CD4-positive, alpha-beta memory T cell (primary cell): ENCODE data around the gene LSS. TPM values are rescaled to one million over a fixed set of nuclear protein-coding genes. Genes with fewer than 3 reads are reported as not detected.

ENCODE experiments used
- CTCF ChIA-PET: fragments of 350-600 bp; sonication (Branson Sonifier 250); formaldehyde crosslinking; loops from one replicate; lab custom pipeline; 2021; ENCODE audit warnings: inconsistent platforms; ENCODE audit not compliant: partially characterized antibody; lab: Charles Lee
- POLR2A ChIA-PET: fragments of 350-600 bp; sonication (Branson Sonifier 250); formaldehyde crosslinking; loops from one replicate; lab custom pipeline; 2021; ENCODE audit not compliant: partially characterized antibody; lab: Charles Lee
- DNase-seq, 5 donors: peaks; one replicate each; pipeline versions ENCODE4 v3.0.0 to v3.0.0-alpha.2; 2020 to 2022; ENCODE audit warnings: mixed read lengths in 1 of 5
- H3K27ac ChIP-seq: one replicate; pipeline ENCODE4 v1.7.0; 2013; ENCODE audit warnings: low read depth, low read length
- H3K27me3 ChIP-seq: 2 replicates; pipeline ENCODE4 v1.7.0; 2013; ENCODE audit warnings: mild to moderate bottlenecking, low read length, moderate library complexity; ENCODE audit not compliant: insufficient read depth
- H3K36me3 ChIP-seq: 2 replicates; pipeline ENCODE4 v1.7.0; 2013; ENCODE audit warnings: mild to moderate bottlenecking, low read length, moderate library complexity; ENCODE audit not compliant: insufficient read depth
- H3K4me1 ChIP-seq: 2 replicates; pipeline ENCODE4 v1.7.0; 2013; ENCODE audit warnings: mild to moderate bottlenecking, low read length, moderate library complexity; ENCODE audit not compliant: insufficient read depth
- H3K4me3 ChIP-seq, 2 donors: one replicate each; pipeline ENCODE4 v1.7.0; 2013; ENCODE audit warnings: low read length in 2 of 2, mild to moderate bottlenecking in 1 of 2
- H3K9me3 ChIP-seq, 2 donors: one replicate each; pipeline ENCODE4 v1.7.0; 2013; ENCODE audit warnings: low read length in 2 of 2, control low read depth in 1 of 2; ENCODE audit not compliant: control insufficient read depth in 1 of 2
- H3K27ac Mint-ChIP-seq, 7 donors: one replicate each; pipeline ENCODE4 v1.8.0; 2020 to 2021; ENCODE audit warnings: mixed read lengths in 7 of 7, mild to moderate bottlenecking in 6 of 7, inconsistent platforms in 3 of 7, moderate library complexity in 3 of 7
- H3K27me3 Mint-ChIP-seq, 2 donors: one replicate each; pipeline ENCODE4 v1.8.0; 2020 to 2021; ENCODE audit warnings: mixed read lengths in 2 of 2
- H3K36me3 Mint-ChIP-seq, 2 donors: one replicate each; pipeline ENCODE4 v1.8.0; 2020 to 2021; ENCODE audit warnings: mixed read lengths in 2 of 2, inconsistent platforms in 1 of 2, mild to moderate bottlenecking in 1 of 2
- H3K4me1 Mint-ChIP-seq, 4 donors: one replicate each; pipeline ENCODE4 v1.8.0; 2020 to 2021; ENCODE audit warnings: mixed read lengths in 4 of 4, mild to moderate bottlenecking in 1 of 4
- H3K4me3 Mint-ChIP-seq, 8 donors: one replicate each; pipeline ENCODE4 v1.8.0; 2020 to 2021; ENCODE audit warnings: mixed read lengths in 8 of 8, mild to moderate bottlenecking in 7 of 8, moderate library complexity in 6 of 8, inconsistent platforms in 3 of 8
- H3K9me3 Mint-ChIP-seq, 8 donors: one replicate each; pipeline ENCODE4 v1.8.0; 2020 to 2021; ENCODE audit warnings: mixed read lengths in 8 of 8, mild to moderate bottlenecking in 5 of 8, inconsistent platforms in 3 of 8, moderate library complexity in 1 of 8
- intact Hi-C: fragments of 100-400 bp; cut with micrococcal nuclease; formaldehyde crosslinking; loops from one replicate; pipeline ENCODE4 v1.15.1; 2023
- polyA plus RNA-seq, 2 donors: library from polyadenylated mRNA; unstranded; fragments of 300-500 nt; fragmentation: Illumina TruSeq; gene quantifications; one replicate each; pipeline ENCODE4 v1.2.3, GENCODE V29; 2021
- total RNA-seq, 2 experiments: library from RNA; stranded (reverse); gene quantifications; one replicate each; pipeline ENCODE4 v1.2.3, GENCODE V29; 2021

Gene LSS
- total and polyA plus RNA-seq, 4 experiments from 2014 or later, result 15.3 to 54.5 (median 35.1) TPM

DNA sequence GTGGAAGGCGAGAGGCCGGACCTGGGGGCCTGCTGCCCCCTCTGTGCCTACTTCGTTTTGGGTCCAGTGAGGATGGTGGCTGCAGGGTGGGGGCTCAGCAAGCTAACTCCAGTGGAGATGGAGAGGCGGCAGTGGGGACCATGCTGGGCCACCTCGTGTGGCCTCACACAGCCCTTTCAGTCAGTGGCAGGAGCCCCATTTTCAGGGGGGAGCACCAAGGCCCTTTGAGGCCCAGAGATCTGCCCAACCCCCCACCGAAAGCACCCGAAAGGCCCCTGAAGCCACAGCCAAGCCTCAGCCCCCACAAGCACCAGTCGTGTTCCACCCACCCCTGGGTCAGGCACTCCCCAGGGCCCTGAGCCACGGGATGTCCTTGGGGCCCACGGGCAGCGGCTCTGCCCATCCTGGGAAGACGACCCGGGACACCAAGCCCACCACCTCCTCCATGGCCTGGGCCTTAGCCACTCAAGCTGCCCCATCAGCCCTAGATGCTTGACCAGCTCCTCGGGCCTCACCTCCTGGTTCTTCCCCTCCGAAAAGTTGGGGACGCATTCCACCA, 73.5 kb downstream of the LSS start:
- Mint-ChIP-seq H3K36me3 (no peaks in the 10 kb centered on the region), H3K4me3 (no peak overlapping the region), H3K27ac (no peak overlapping the region), H3K27me3 (no peaks in the 10 kb centered on the region), H3K9me3 (peaks cover 0 to 2% (median 0%) of the 10 kb centered on the region in 8 donors), H3K4me1 (peaks cover 0 to 4% (median 0%) of the 10 kb centered on the region in 4 donors)
- H3K27ac ChIP-seq, result no peak overlapping the region
- intact Hi-C loops, result no loop called here
- no peak overlapping the region for H3K4me3 ChIP-seq
- DNase-seq, result no peak
- peaks cover 5% of the 10 kb centered on the region for H3K4me1 ChIP-seq
- ChIA-PET POLR2A (no interaction called here), CTCF (interaction anchor here (3.3 kb wide), 1 partner anchor 12 kb away, joined by 19 read pairs; no protein-coding TSS in a partner anchor)
- H3K27me3 ChIP-seq, result no peaks in the 10 kb centered on the region
- H3K9me3 ChIP-seq, result no peaks in the 10 kb centered on the region
- H3K36me3 ChIP-seq, result no peaks in the 10 kb centered on the region

DNA sequence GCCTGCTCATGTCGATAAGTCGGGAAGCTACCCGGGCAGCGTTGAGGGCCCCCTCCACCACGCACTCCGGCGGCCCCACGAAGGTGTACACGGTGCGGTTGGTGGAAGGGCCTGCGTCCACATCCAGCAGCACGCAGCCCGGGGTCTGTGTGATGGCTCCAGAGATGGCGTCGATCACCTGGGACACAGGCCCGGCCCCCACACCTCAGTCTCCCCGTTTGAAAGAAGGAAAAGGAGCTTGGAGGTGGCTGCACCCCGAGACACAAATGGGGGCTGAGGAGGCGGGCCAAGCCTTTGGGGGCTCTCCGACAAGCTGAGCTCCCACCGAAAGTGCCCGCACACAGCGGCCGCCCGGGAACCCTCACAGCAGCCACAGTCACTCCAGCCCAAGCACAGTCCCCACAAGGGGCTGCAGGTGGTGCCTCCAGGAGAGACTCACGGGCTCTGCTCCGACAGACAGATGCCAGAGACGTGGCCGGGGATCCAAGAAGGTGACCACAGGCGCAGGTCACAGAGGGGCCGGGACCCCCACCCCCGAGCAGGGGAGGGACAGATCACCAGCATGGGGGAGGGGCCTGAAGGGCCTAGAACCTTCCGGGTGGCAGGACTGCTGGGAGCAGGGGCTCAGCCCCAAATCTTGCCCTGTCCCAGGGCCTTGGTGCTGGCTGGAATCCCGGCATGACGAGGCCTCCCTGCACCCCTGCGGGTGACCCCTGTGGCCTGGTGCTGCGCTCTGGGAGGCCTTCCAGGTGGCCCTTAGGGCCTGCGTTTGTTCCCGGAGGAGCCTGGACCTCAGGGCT, 74.2 kb downstream of the LSS start:
- ChIA-PET POLR2A (no interaction called here), CTCF (interaction anchor here (3.3 kb wide), 1 partner anchor 11 kb away, joined by 19 read pairs; no protein-coding TSS in a partner anchor)
- Mint-ChIP-seq H3K27me3 (no peaks in the 10 kb centered on the region), H3K36me3 (no peaks in the 10 kb centered on the region), H3K4me3 (no peak overlapping the region), H3K9me3 (peaks cover 0 to 2% (median 0%) of the 10 kb centered on the region in 8 donors), H3K4me1 (peaks cover 0 to 4% (median 0%) of the 10 kb centered on the region in 4 donors), H3K27ac (no peak overlapping the region)
- H3K4me1 ChIP-seq, result peaks cover 5% of the 10 kb centered on the region
- no peak overlapping the region for H3K27ac ChIP-seq
- no peaks in the 10 kb centered on the region for H3K36me3 ChIP-seq
- no peak for DNase-seq
- no peak overlapping the region for H3K4me3 ChIP-seq
- H3K27me3 ChIP-seq, result no peaks in the 10 kb centered on the region
- intact Hi-C loops, result no loop called here
- no peaks in the 10 kb centered on the region for H3K9me3 ChIP-seq

- POLR2A ChIA-PET, result interaction anchor here (1.0 kb wide), 1 partner anchor 10 kb away, joined by 5 read pairs; no protein-coding TSS in a partner anchor
- no peak overlapping the region for H3K27ac ChIP-seq
- peaks cover 0 to 4% (median 0%) of the 10 kb centered on the region in 4 donors for H3K4me1 Mint-ChIP-seq
- H3K4me3 Mint-ChIP-seq, result no peak overlapping the region
- H3K36me3 ChIP-seq, result no peaks in the 10 kb centered on the region
- H3K4me3 ChIP-seq, result no peak overlapping the region
- H3K27me3 ChIP-seq, result no peaks in the 10 kb centered on the region
- intact Hi-C loops, result no loop called here
- peak; percentile 12 to 50 (median 26) for DNase-seq
- peaks cover 0 to 2% (median 0%) of the 10 kb centered on the region in 8 donors for H3K9me3 Mint-ChIP-seq
- H3K27ac Mint-ChIP-seq, result no peak overlapping the region
- no peaks in the 10 kb centered on the region for H3K27me3 Mint-ChIP-seq
- CTCF ChIA-PET, result interaction anchor here (1.2 to 3.3 kb wide), 4 partner anchors 10 to 131 kb away, joined by 3 to 19 read pairs (median 4); partner anchors contain the start of gene MCM3AP
- no peaks in the 10 kb centered on the region for H3K36me3 Mint-ChIP-seq
- peaks cover 5% of the 10 kb centered on the region for H3K4me1 ChIP-seq
- H3K9me3 ChIP-seq, result no peaks in the 10 kb centered on the region
Observed at GRCh38 chr21:46153247-46154154, 75.1 kb downstream of the LSS start.

DNA sequence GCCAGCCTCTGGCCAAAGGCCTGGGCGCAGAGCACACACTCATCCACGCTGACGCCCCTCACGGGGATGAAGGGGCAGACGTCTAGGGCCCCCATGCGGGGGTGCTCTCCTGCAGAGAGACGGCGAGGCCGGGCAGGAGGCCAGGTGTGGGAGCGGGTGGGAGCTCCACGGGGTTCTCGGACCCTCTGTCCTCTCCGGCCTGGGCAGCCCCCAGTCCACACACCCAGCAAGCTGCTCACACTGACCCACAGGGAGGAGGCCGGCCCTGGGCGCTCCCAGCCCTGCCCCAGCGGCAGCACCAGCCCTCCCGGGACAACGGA, 75.7 kb downstream of the LSS start:
- Histone ChIP-seq H3K4me3 (no peak overlapping the region), H3K27ac (no peak overlapping the region), H3K27me3 (no peaks in the 10 kb centered on the region), H3K9me3 (no peaks in the 10 kb centered on the region), H3K36me3 (no peaks in the 10 kb centered on the region), H3K4me1 (peaks cover 5% of the 10 kb centered on the region)
- CTCF ChIA-PET, result interaction anchor here (1.2 to 3.3 kb wide), 4 partner anchors 10 to 132 kb away, joined by 3 to 19 read pairs (median 4); partner anchors contain the start of gene MCM3AP
- peaks cover 0 to 2% (median 0%) of the 10 kb centered on the region in 8 donors for H3K9me3 Mint-ChIP-seq
- H3K4me1 Mint-ChIP-seq, result peaks cover 0 to 4% (median 0%) of the 10 kb centered on the region in 4 donors
- H3K36me3 Mint-ChIP-seq, result no peaks in the 10 kb centered on the region
- no peak overlapping the region for H3K4me3 Mint-ChIP-seq
- POLR2A ChIA-PET, result interaction anchor here (1.0 kb wide), 1 partner anchor 9 kb away, joined by 5 read pairs; no protein-coding TSS in a partner anchor
- no peak overlapping the region for H3K27ac Mint-ChIP-seq
- H3K27me3 Mint-ChIP-seq, result no peaks in the 10 kb centered on the region
- intact Hi-C loops, result no loop called here
- peak in 1 of 5 donors; percentile 9 for DNase-seq

DNA sequence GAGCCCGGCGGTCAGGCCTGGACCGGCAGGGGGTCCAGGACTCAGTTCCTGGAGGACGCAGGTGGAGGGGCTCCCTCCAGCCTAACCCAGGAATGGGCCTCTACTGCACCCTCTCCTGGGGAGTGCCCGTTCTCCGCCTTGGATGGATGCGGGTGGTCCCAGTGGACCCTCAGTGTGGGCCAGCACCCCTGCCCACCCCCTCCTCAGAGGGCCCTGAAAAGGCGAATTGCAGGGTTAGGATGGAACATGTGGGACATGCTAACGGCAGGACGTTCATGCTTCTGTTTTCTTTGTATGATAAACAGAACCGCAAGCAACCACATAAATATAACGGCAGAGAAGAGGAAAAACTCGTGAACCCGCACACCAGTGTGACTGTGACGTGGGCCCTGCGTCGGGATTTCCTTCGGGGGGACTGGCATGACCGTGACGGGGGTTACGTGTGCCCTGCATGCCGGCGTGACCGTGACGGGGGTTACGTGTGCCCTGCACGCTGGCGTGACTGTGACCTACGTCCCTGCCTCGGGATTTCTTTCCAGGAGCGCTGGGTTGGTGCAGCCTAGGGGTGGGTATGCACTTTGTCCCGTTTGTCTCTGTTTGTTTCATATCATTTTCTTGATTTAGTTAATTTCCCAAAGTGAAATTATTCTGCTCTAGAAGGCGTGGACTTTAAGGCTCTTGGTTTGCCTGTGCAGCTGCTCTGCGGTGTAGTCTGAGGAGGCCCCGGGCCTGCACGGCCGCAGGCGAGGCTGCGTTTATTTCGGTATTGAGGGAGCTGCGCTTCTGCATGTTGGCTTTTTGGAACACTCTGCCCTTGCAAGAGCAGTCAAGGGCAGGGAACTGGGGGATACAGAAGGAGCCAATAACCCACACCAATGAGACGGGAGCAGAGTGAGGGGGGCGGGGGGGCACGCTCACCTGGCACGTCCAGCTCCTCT, 76.3 kb downstream of the LSS start:
- H3K27me3 Mint-ChIP-seq, result no peaks in the 10 kb centered on the region
- no peaks in the 10 kb centered on the region for H3K36me3 Mint-ChIP-seq
- H3K4me3 Mint-ChIP-seq, result no peak overlapping the region
- H3K4me3 ChIP-seq, result no peak overlapping the region
- no peak overlapping the region for H3K27ac Mint-ChIP-seq
- no peaks in the 10 kb centered on the region for H3K36me3 ChIP-seq
- no peaks in the 10 kb centered on the region for H3K9me3 Mint-ChIP-seq
- H3K4me1 ChIP-seq, result peaks cover 5% of the 10 kb centered on the region
- H3K27me3 ChIP-seq, result no peaks in the 10 kb centered on the region
- H3K27ac ChIP-seq, result no peak overlapping the region
- ChIA-PET POLR2A (no interaction called here), CTCF (interaction anchor here (1.2 to 3.3 kb wide), 4 partner anchors 9 to 133 kb away, joined by 3 to 19 read pairs (median 4); partner anchors contain the start of gene MCM3AP)
- peaks cover 0 to 4% (median 0%) of the 10 kb centered on the region in 4 donors for H3K4me1 Mint-ChIP-seq
- intact Hi-C loops, result no loop called here
- DNase-seq, result peak in 1 of 5 donors; percentile 34
- no peaks in the 10 kb centered on the region for H3K9me3 ChIP-seq

DNA sequence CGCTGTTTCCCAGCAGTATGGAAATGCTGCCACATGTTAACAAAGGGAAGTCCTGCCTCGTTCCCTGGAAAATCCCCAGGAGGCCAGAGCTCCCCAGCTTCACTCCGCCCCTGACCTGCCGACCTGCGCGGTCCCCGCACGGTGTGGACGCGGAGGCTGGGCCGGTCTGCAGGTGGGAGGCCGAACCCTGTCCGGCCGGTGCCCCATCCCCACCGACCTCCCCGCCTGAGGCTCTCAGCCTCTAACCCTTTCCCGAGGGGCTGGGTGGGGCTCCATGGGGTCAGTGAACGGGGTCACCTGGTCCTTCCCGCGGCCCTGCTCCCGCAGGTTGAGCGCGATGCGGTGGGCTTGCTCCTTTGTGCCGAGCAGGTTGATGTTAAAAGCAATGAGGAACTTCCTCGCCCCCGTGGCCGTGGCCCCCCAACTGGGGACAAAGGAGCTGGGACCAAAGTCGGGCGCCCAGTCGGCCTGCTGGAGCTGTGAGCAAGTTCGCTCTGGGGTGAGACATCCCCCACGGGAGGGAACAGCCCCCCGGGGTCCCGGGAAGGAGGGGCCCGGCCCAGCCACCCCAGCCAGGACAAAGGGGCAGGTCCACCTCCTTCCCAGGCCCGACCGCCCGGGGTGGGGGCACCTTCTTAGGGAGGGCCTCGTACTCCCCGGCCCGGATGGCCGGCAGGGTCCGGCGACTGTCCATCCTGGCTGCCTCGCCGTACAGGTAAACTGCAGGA, 77.1 kb downstream of the LSS start:
- Histone ChIP-seq H3K36me3 (no peaks in the 10 kb centered on the region), H3K27ac (no peak overlapping the region), H3K27me3 (no peaks in the 10 kb centered on the region), H3K9me3 (no peaks in the 10 kb centered on the region), H3K4me1 (peaks cover 5% of the 10 kb centered on the region), H3K4me3 (no peak overlapping the region)
- intact Hi-C loops, result no loop called here
- H3K36me3 Mint-ChIP-seq, result no peaks in the 10 kb centered on the region
- DNase-seq, result peak in 1 of 5 donors; percentile 9
- H3K4me3 Mint-ChIP-seq, result no peak overlapping the region
- peaks cover 0 to 4% (median 0%) of the 10 kb centered on the region in 4 donors for H3K4me1 Mint-ChIP-seq
- ChIA-PET CTCF (no interaction called here), POLR2A (no interaction called here)
- H3K27ac Mint-ChIP-seq, result no peak overlapping the region
- H3K27me3 Mint-ChIP-seq, result no peaks in the 10 kb centered on the region
- H3K9me3 Mint-ChIP-seq, result no peaks in the 10 kb centered on the region
